CD4-positive, alpha-beta T cell (primary cell): Measurements from ENCODE around the gene HOXC10. TPM values are rescaled to one million over a fixed set of nuclear protein-coding genes. Genes with fewer than 3 reads are reported as not detected.

ENCODE experiments used
- ATAC-seq: fragments of 200-7000 bp; cut with Tn5 transposase; one replicate; pipeline ENCODE4 v1.10.0; 2022; ENCODE audit warnings: mild to moderate bottlenecking; ENCODE audit not compliant: poor library complexity
- CTCF ChIA-PET: fragments of 350-600 bp; sonication (Branson Sonifier 250); formaldehyde crosslinking; loops from one replicate; lab custom pipeline; 2021; ENCODE audit warnings: antibody characterized with exemption, inconsistent platforms; lab: Charles Lee
- POLR2A ChIA-PET: fragments of 350-600 bp; sonication (Branson Sonifier 250); formaldehyde crosslinking; loops from one replicate; lab custom pipeline; 2021; ENCODE audit warnings: antibody characterized with exemption, inconsistent platforms; lab: Charles Lee
- DNase-seq, 14 experiments: peaks; one replicate each; pipeline ENCODE4 v3.0.0-alpha.2; 2013 to 2020; ENCODE audit warnings: mixed read lengths in 2 of 14
- H3K27ac ChIP-seq, 2 donors: one replicate each; pipeline versions ENCODE4 v1.5.1 to v1.7.0; 2013; ENCODE audit warnings: low read length in 2 of 2, low read depth in 1 of 2, mild to moderate bottlenecking in 1 of 2
- H3K27me3 ChIP-seq, 2 experiments: 1 replicate in 1 of 2; 2 replicates in 1 of 2; pipeline versions ENCODE4 v1.6.1 to v1.7.0; 2013; ENCODE audit warnings: low read length in 2 of 2, control low read depth in 1 of 2, mild to moderate bottlenecking in 1 of 2, moderate library complexity in 1 of 2; ENCODE audit not compliant: insufficient read depth in 2 of 2, control insufficient read depth in 1 of 2
- H3K36me3 ChIP-seq: one replicate; pipeline ENCODE4 v1.6.1; 2013; ENCODE audit warnings: low read length, control low read depth; ENCODE audit not compliant: insufficient read depth
- H3K4me1 ChIP-seq: one replicate; pipeline ENCODE4 v1.6.1; 2013; ENCODE audit warnings: low read length, control low read depth; ENCODE audit not compliant: insufficient read depth
- H3K4me3 ChIP-seq: one replicate; pipeline ENCODE4 v1.5.1; 2013; ENCODE audit warnings: mild to moderate bottlenecking, low read length, moderate library complexity
- H3K9me3 ChIP-seq, 2 experiments: 1 replicate in 1 of 2; 2 replicates in 1 of 2; pipeline versions ENCODE4 v1.6.1 to v1.7.0; 2013; ENCODE audit warnings: low read length in 2 of 2, mild to moderate bottlenecking in 2 of 2, control low read depth in 1 of 2, moderate library complexity in 1 of 2; ENCODE audit not compliant: control insufficient read depth in 1 of 2, insufficient read depth in 1 of 2
- H3K27ac Mint-ChIP-seq: one replicate; pipeline ENCODE4 v1.8.0; 2020; ENCODE audit warnings: mixed read lengths
- H3K27me3 Mint-ChIP-seq: one replicate; pipeline ENCODE4 v1.8.0; 2021; ENCODE audit warnings: mixed read lengths
- H3K36me3 Mint-ChIP-seq: one replicate; pipeline ENCODE4 v1.8.0; 2021; ENCODE audit warnings: low read depth, mixed read lengths
- H3K4me1 Mint-ChIP-seq: one replicate; pipeline ENCODE4 v1.8.0; 2021; ENCODE audit warnings: low read depth, mixed read lengths
- H3K4me3 Mint-ChIP-seq: one replicate; pipeline ENCODE4 v1.8.0; 2020; ENCODE audit warnings: mild to moderate bottlenecking, mixed read lengths
- H3K9me3 Mint-ChIP-seq: one replicate; pipeline ENCODE4 v1.8.0; 2020; ENCODE audit warnings: mixed read lengths
- CTCF ChIP-seq: fragments of 200-600 bp; IDR thresholded peaks from one replicate; pipeline ENCODE4 v1.8.0; 2022; ENCODE audit warnings: antibody characterized with exemption, mild to moderate bottlenecking
- intact Hi-C, 2 experiments: fragments of 100-400 bp; cut with DNase I in 1 of 2; cut with micrococcal nuclease in 1 of 2; formaldehyde crosslinking; loops; one replicate each; pipeline versions ENCODE4 v1.15.1 to v1.9.0; 2023 to 2025; cut with DNase I, micrococcal nuclease
- total RNA-seq, 174 experiments: library from RNA in 2 of 174; stranded (reverse) in 2 of 174; gene quantifications; one replicate each; pipeline ENCODE4 v1.2.3 and lab custom pipeline; 2021 to 2026

Gene HOXC10
- total RNA-seq, 2 experiments from 2014 or later: not detected

GRCh38 chr12:53955776-53956250 lies 29.1 kb upstream of the HOXC10 start:
- Histone ChIP-seq H3K27me3 (peaks cover 96 to 99% of the 10 kb centered on the region in 2 experiments), H3K4me3 (no peak overlapping the region), H3K9me3 (peaks cover 4 to 75% of the 10 kb centered on the region in 2 experiments), H3K27ac (no peak overlapping the region), H3K4me1 (peaks cover 52% of the 10 kb centered on the region), H3K36me3 (no peaks in the 10 kb centered on the region)
- DNase-seq (no peak), ATAC-seq (no peak)
- intact Hi-C loops: no loop called here
- Mint-ChIP-seq H3K4me1 (peaks cover 38% of the 10 kb centered on the region), H3K4me3 (no peak overlapping the region), H3K27me3 (peaks cover 95% of the 10 kb centered on the region), H3K9me3 (no peaks in the 10 kb centered on the region), H3K27ac (no peak overlapping the region), H3K36me3 (no peaks in the 10 kb centered on the region)
- ChIA-PET POLR2A (interaction anchor here (1.4 kb wide), 1 partner anchor 17 kb away, joined by 3 read pairs; the partner anchor contains the start of gene HOXC11), CTCF (interaction anchor here (0.9 kb wide), 1 partner anchor 246 kb away, joined by 3 read pairs; no protein-coding TSS in a partner anchor)
- no peak for TF ChIP-seq CTCF

GRCh38 chr12:53956251-53956887 lies 28.6 kb upstream of the HOXC10 start:
- H3K36me3 ChIP-seq: no peaks in the 10 kb centered on the region
- no peak overlapping the region for H3K27ac ChIP-seq
- TF ChIP-seq CTCF: no peak
- POLR2A ChIA-PET: interaction anchor here (1.0 kb wide), 1 partner anchor 27 kb away, joined by 4 read pairs; no protein-coding TSS in a partner anchor
- H3K27me3 ChIP-seq: peaks cover 96 to 99% of the 10 kb centered on the region in 2 experiments
- no peak overlapping the region for H3K4me3 ChIP-seq
- Mint-ChIP-seq H3K4me1 (peaks cover 38% of the 10 kb centered on the region), H3K36me3 (no peaks in the 10 kb centered on the region), H3K27me3 (peaks cover 92% of the 10 kb centered on the region), H3K27ac (no peak overlapping the region), H3K9me3 (no peaks in the 10 kb centered on the region), H3K4me3 (no peak overlapping the region)
- ATAC-seq (peak; percentile 69), DNase-seq (no peak)
- CTCF ChIA-PET: interaction anchor here (0.9 kb wide), 1 partner anchor 245 kb away, joined by 3 read pairs; no protein-coding TSS in a partner anchor
- intact Hi-C loops: no loop called here
- peaks cover 4 to 75% of the 10 kb centered on the region in 2 experiments for H3K9me3 ChIP-seq
- H3K4me1 ChIP-seq: peaks cover 52% of the 10 kb centered on the region

- H3K27ac Mint-ChIP-seq: no peak overlapping the region
- peaks cover 38% of the 10 kb centered on the region for H3K4me1 Mint-ChIP-seq
Observed at GRCh38 chr12:53956914-53957536, 27.9 kb upstream of the HOXC10 start.

More at GRCh38 chr12:53956914-53957536, 27.9 kb upstream of the HOXC10 start:
- no peak overlapping the region for H3K4me3 ChIP-seq
- H3K4me1 ChIP-seq: peaks cover 47% of the 10 kb centered on the region
- no peak for TF ChIP-seq CTCF
- DNase-seq (no peak), ATAC-seq (no peak)
- Mint-ChIP-seq H3K27me3 (peaks cover 92% of the 10 kb centered on the region), H3K36me3 (no peaks in the 10 kb centered on the region), H3K4me3 (no peak overlapping the region), H3K9me3 (no peaks in the 10 kb centered on the region)
- H3K9me3 ChIP-seq: peaks cover 4 to 74% of the 10 kb centered on the region in 2 experiments
- H3K27ac ChIP-seq: no peak overlapping the region
- H3K36me3 ChIP-seq: no peaks in the 10 kb centered on the region
- CTCF ChIA-PET: interaction anchor here (0.9 kb wide), 1 partner anchor 244 kb away, joined by 3 read pairs; no protein-coding TSS in a partner anchor
- intact Hi-C loops: no loop called here
- POLR2A ChIA-PET: interaction anchor here (1.0 kb wide), 1 partner anchor 28 kb away, joined by 4 read pairs; no protein-coding TSS in a partner anchor
- peaks cover 96 to 99% of the 10 kb centered on the region in 2 experiments for H3K27me3 ChIP-seq
